NCI-H2029 (cell line): Measurements from ENCODE around the gene MSRB1.

Experiments used
- DNase-seq: peaks from one replicate; lab custom pipeline; 2025; lab: John Stamatoyannopoulos, UW

MSRB1 gene

GRCh38 chr16:1895949-1896675, 46.9 kb downstream of the MSRB1 start:
- DNase-seq: no peak

- no peak for DNase-seq
Measured at GRCh38 chr16:1895068-1895467, 47.9 kb downstream of the MSRB1 start.

- peak; percentile 76 for DNase-seq
Measured at GRCh38 chr16:1890708-1891050, 52.3 kb downstream of the MSRB1 start.

GRCh38 chr16:1890024-1890707, 52.8 kb downstream of the MSRB1 start:
- no peak for DNase-seq
